ENCODE results near the gene ZNF608. TPM values are rescaled to one million over a fixed set of nuclear protein-coding genes. Genes with fewer than 3 reads are reported as not detected.
A peak's percentile ranks its signal among the peaks of the same experiment; 100 is the strongest.

ZNF608 gene
- total and polyA plus RNA-seq, 2 experiments from 2014 or later, result 20.5 to 42.4 TPM

GRCh38 chr5:124736805-124737188 is 9.6 kb downstream of the ZNF608 start:
- H3K4me3 Mint-ChIP-seq, result peak overlapping the region; percentile 52; the same call in 2 of the 3 replicates
- H3K36me3 ChIP-seq (ENCODE audit: insufficient read depth), result no peaks in the 10 kb centered on the region
- ATAC-seq, result no peak
- H3K27ac Mint-ChIP-seq, result peak overlapping the region; percentile 73
- H3K4me1 ChIP-seq (ENCODE audit: insufficient read depth), result peaks cover 87% of the 10 kb centered on the region
- H3K4me2 ChIP-seq, result peak overlapping the region; percentile 52
- peak overlapping the region; percentile 14; the same call in 1 of the 2 replicates for H3K4me3 ChIP-seq
- H3K9me3 Mint-ChIP-seq, result peaks cover 2% of the 10 kb centered on the region; the same call in 1 of the 3 replicates
- no peaks in the 10 kb centered on the region for H4K20me1 ChIP-seq (replicated peaks; ENCODE audit: insufficient read depth)
- peak overlapping the region; percentile 89 for H3K27ac ChIP-seq (ENCODE audit: low read depth)
- no peaks in the 10 kb centered on the region for H3K9me2 ChIP-seq (ENCODE audit: insufficient read depth)
- peaks cover 56% of the 10 kb centered on the region for H3K4me1 Mint-ChIP-seq
- H3K27me3 ChIP-seq (ENCODE audit: insufficient read depth), result no peaks in the 10 kb centered on the region; the same call in 1 of the 2 replicates
- TF ChIP-seq NANOG (IDR thresholded peaks at IDR 0.05; ENCODE audit: borderline replicate concordance), result no peak
- no peak for DNase-seq (ENCODE audit: low spot score)
- no peak overlapping the region for H2AFZ ChIP-seq
- H3F3A ChIP-seq (replicated peaks; ENCODE audit: low read depth), result no peaks in the 10 kb centered on the region
- no peaks in the 10 kb centered on the region; the same call in 2 of the 3 replicates for H3K36me3 Mint-ChIP-seq (ENCODE audit: low read depth)
- peaks cover 2% of the 10 kb centered on the region for H3K27me3 Mint-ChIP-seq (ENCODE audit: insufficient read depth, low read depth, poor library complexity)
- H3K79me2 ChIP-seq (replicated peaks; ENCODE audit: insufficient read depth), result peaks cover 81% of the 10 kb centered on the region

- Histone ChIP-seq H3K9me2 (ENCODE audit: insufficient read depth) (no peaks in the 10 kb centered on the region), H3K4me2 (peak overlapping the region; percentile 52), H2AFZ (no peak overlapping the region), H3F3A (replicated peaks; ENCODE audit: low read depth) (no peaks in the 10 kb centered on the region), H3K4me3 (peak overlapping the region; percentile 35; the same call in 1 of the 2 replicates), H3K79me2 (replicated peaks; ENCODE audit: insufficient read depth) (peaks cover 81% of the 10 kb centered on the region), H3K27me3 (ENCODE audit: insufficient read depth) (no peaks in the 10 kb centered on the region; the same call in 1 of the 2 replicates), H3K4me1 (ENCODE audit: insufficient read depth) (peaks cover 82% of the 10 kb centered on the region), H3K27ac (ENCODE audit: low read depth) (peak overlapping the region; percentile 89), H4K20me1 (replicated peaks; ENCODE audit: insufficient read depth) (no peaks in the 10 kb centered on the region), H3K36me3 (ENCODE audit: insufficient read depth) (no peaks in the 10 kb centered on the region)
- Mint-ChIP-seq H3K4me1 (peaks cover 58% of the 10 kb centered on the region), H3K36me3 (ENCODE audit: low read depth) (no peaks in the 10 kb centered on the region; the same call in 2 of the 3 replicates), H3K4me3 (peak overlapping the region; percentile 41), H3K27me3 (ENCODE audit: insufficient read depth, low read depth, poor library complexity) (peaks cover 2% of the 10 kb centered on the region), H3K27ac (peak overlapping the region; percentile 41; the same call in 1 of the 2 replicates), H3K9me3 (peaks cover under 1% of the 10 kb centered on the region; the same call in 1 of the 3 replicates)
- DNase-seq (ENCODE audit: low spot score), result no peak
- ATAC-seq, result no peak
- TF ChIP-seq JUNB (IDR thresholded peaks at IDR 0.05; ENCODE audit: unreplicated experiment) (no peak), REST (IDR thresholded peaks at IDR 0.05; ENCODE audit: unreplicated experiment) (no peak), STAT1 (IDR thresholded peaks at IDR 0.05; ENCODE audit: unreplicated experiment) (no peak), EZH2 (IDR thresholded peaks at IDR 0.05; ENCODE audit: low read depth, unreplicated experiment) (no peak), CREB1 (CRISPR knock-in tag; IDR thresholded peaks at IDR 0.05; ENCODE audit: low read depth) (no peak), ZNF114 (CRISPR knock-in tag; IDR thresholded peaks at IDR 0.05) (no peak), EZH2phosphoT487 (IDR thresholded peaks at IDR 0.05; ENCODE audit: unreplicated experiment) (no peak), ZNF462 (CRISPR knock-in tag; IDR thresholded peaks at IDR 0.05) (no peak)
Measured at GRCh38 chr5:124736082-124736804, 10.2 kb downstream of the ZNF608 start.

All from GM23338 (cell line).